GM21515 (cell line): ENCODE measurements around the gene CTXN3.

Experiments
- ATAC-seq: cut with Tn5 transposase; IDR thresholded peaks from one replicate; pipeline ENCODE4 v1.9.1; 2021; ENCODE audit not compliant: unreplicated experiment

Gene CTXN3

GRCh38 chr5:127697894-127698600 is 49.2 kb downstream of the CTXN3 start:
- no peak for ATAC-seq

GRCh38 chr5:127699416-127699815 is 50.5 kb downstream of the CTXN3 start:
- ATAC-seq, result no peak

GRCh38 chr5:127700237-127700766 is 51.4 kb downstream of the CTXN3 start:
- no peak for ATAC-seq

GRCh38 chr5:127702434-127702833 is 53.6 kb downstream of the CTXN3 start:
- no peak for ATAC-seq

- ATAC-seq, result no peak
These were observed 54.2 kb downstream of the CTXN3 start, which contains the start of gene CCDC192 for GRCh38 chr5:127702926-127703561. CCDC192 (plus strand) TSS chr5:127703391; CDS start chr5:127703446, 55 bp downstream.

GRCh38 chr5:127705120-127705892 is 56.4 kb downstream of the CTXN3 start:
- no peak for ATAC-seq

- no peak for ATAC-seq
These were observed 57.8 kb downstream of the CTXN3 start for GRCh38 chr5:127706691-127707090.

- no peak for ATAC-seq
These were observed 58.3 kb downstream of the CTXN3 start for GRCh38 chr5:127707209-127707608.
